ENCODE data around the gene POM121. TPM values are rescaled to one million over a fixed set of nuclear protein-coding genes. Genes with fewer than 3 reads are reported as not detected.
"Not testable (repeated sequence)": the region's sequence is repeated elsewhere in the genome, so short reads cannot be mapped to it uniquely, and the experiment has no call there.

The POM121 gene
- total RNA-seq, 1 experiment from 2014 or later = 79.0 TPM

GRCh38 chr7:72925546-72926120 lies 738 bp downstream of the POM121 start:
- H3K4me3 Mint-ChIP-seq = peak overlapping the region; percentile 99
- H3K27ac Mint-ChIP-seq = peak overlapping the region; percentile 85 to 98 (median 95); a peak in 5 of 7 replicates
- no peak overlapping the region for H2BK12ac ChIP-seq (ENCODE audit: insufficient read length, low read depth, low read length)
- no peak overlapping the region for H3K56ac ChIP-seq (ENCODE audit: insufficient read length, low read depth, low read length)
- H3K4ac ChIP-seq (ENCODE audit: low read depth, low read length) = no peak overlapping the region
- no peak overlapping the region for H2BK15ac ChIP-seq (ENCODE audit: low read depth, low read length)
- H3K18ac ChIP-seq (ENCODE audit: insufficient read length, low read depth, low read length) = no peak overlapping the region
- no peaks in the 10 kb centered on the region; the same call in 1 of the 2 replicates for H3K79me2 ChIP-seq (ENCODE audit: insufficient read depth, low read length)
- DNase-seq = no peak
- peaks cover 3% of the 10 kb centered on the region for H3K23me2 ChIP-seq (ENCODE audit: insufficient read length, low read depth, low read length, poor library complexity, severe bottlenecking)
- peak overlapping the region; percentile 91 for H3K9ac ChIP-seq (ENCODE audit: extremely low read depth, insufficient read length, low read length)
- WGBS (ENCODE audit: extremely low coverage, insufficient read length, low lambda C conversion rate) = no CpG with 5 or more reads among the region's 35 CpGs
- H4K8ac ChIP-seq (replicated peaks; ENCODE audit: insufficient read length, low read depth, low read length) = no peak overlapping the region
- H3K23ac ChIP-seq (ENCODE audit: insufficient read length, low read depth, low read length) = no peak overlapping the region
- no peak overlapping the region for H2BK5ac ChIP-seq (ENCODE audit: insufficient read length, low read length)
- H3T11ph ChIP-seq (ENCODE audit: low read length) = no peak overlapping the region
- H3K9me3 ChIP-seq (ENCODE audit: control insufficient read depth, low read depth, low read length) = no peaks in the 10 kb centered on the region
- H4K5ac ChIP-seq (ENCODE audit: insufficient read length, low read depth, low read length) = no peak overlapping the region
- H4K20me1 ChIP-seq (ENCODE audit: control insufficient read depth, insufficient read depth, insufficient read length) = no peaks in the 10 kb centered on the region
- H3K27ac ChIP-seq (ENCODE audit: insufficient read length, low read depth, low read length) = no peak overlapping the region
- H3K4me1 ChIP-seq (ENCODE audit: insufficient read depth, low read length) = peaks cover 3% of the 10 kb centered on the region; the same call in 1 of the 2 replicates
- peak overlapping the region; percentile 77 for H3K4me2 ChIP-seq (ENCODE audit: insufficient read depth, insufficient read length, low read length)
- peaks cover 27 to 48% (median 44%) of the 10 kb centered on the region in 3 experiments; a peak in 6 of 7 replicates for H3K36me3 Mint-ChIP-seq (ENCODE audit: insufficient read depth in 1 of 3, low read depth in 3 of 3)
- no peak for TF ChIP-seq CTCF (conservative IDR thresholded peaks at IDR 0.05)
- H2AFZ ChIP-seq (ENCODE audit: low read length) = no peak overlapping the region
- no peak overlapping the region for H2BK120ac ChIP-seq (ENCODE audit: low read depth, low read length, poor library complexity, severe bottlenecking)
- no peaks in the 10 kb centered on the region; a peak in 1 of 5 replicates for H3K9me3 Mint-ChIP-seq
- H4K91ac ChIP-seq (ENCODE audit: insufficient read length, low read depth, low read length) = no peak overlapping the region
- H3K4me1 Mint-ChIP-seq = peaks cover 7 to 11% of the 10 kb centered on the region in 2 experiments; a peak in 3 of 4 replicates
- no peaks in the 10 kb centered on the region for H3K27me3 ChIP-seq (ENCODE audit: insufficient read depth, low read length)
- no peaks in the 10 kb centered on the region for H3K79me1 ChIP-seq (ENCODE audit: insufficient read depth, low read depth, low read length, poor library complexity, severe bottlenecking)
- H3K27me3 Mint-ChIP-seq (ENCODE audit: low read depth) = no peaks in the 10 kb centered on the region
- no peak overlapping the region for H2AK5ac ChIP-seq (ENCODE audit: insufficient read length, low read length)
- no peak overlapping the region for H2BK20ac ChIP-seq (ENCODE audit: low read depth, low read length, poor library complexity, severe bottlenecking)
- H3K14ac ChIP-seq (ENCODE audit: insufficient read depth, low read length) = peak overlapping the region; percentile 91

GRCh38 chr7:72927791-72928190 lies 2.9 kb downstream of the POM121 start:
- WGBS (ENCODE audit: extremely low coverage, insufficient read length, low lambda C conversion rate) = no CpG with 5 or more reads among the region's 6 CpGs
- H3K79me2 ChIP-seq (ENCODE audit: insufficient read depth, low read length); H3T11ph ChIP-seq (ENCODE audit: low read length); H4K8ac ChIP-seq (replicated peaks; ENCODE audit: insufficient read length, low read depth, low read length); H2AFZ ChIP-seq (ENCODE audit: low read length); H3K9me3 Mint-ChIP-seq; H3K27me3 Mint-ChIP-seq (ENCODE audit: low read depth); H4K91ac ChIP-seq (ENCODE audit: insufficient read length, low read depth, low read length); H3K23me2 ChIP-seq (ENCODE audit: insufficient read length, low read depth, low read length, poor library complexity, severe bottlenecking); H3K4ac ChIP-seq (ENCODE audit: low read depth, low read length); H2BK15ac ChIP-seq (ENCODE audit: low read depth, low read length); H3K4me1 ChIP-seq (ENCODE audit: insufficient read depth, low read length); H3K18ac ChIP-seq (ENCODE audit: insufficient read length, low read depth, low read length); H2AK5ac ChIP-seq (ENCODE audit: insufficient read length, low read length); H3K4me3 Mint-ChIP-seq; H3K79me1 ChIP-seq (ENCODE audit: insufficient read depth, low read depth, low read length, poor library complexity, severe bottlenecking); H4K5ac ChIP-seq (ENCODE audit: insufficient read length, low read depth, low read length); H2BK20ac ChIP-seq (ENCODE audit: low read depth, low read length, poor library complexity, severe bottlenecking); H3K56ac ChIP-seq (ENCODE audit: insufficient read length, low read depth, low read length); H4K20me1 ChIP-seq (ENCODE audit: control insufficient read depth, insufficient read depth, insufficient read length); H3K14ac ChIP-seq (ENCODE audit: insufficient read depth, low read length); H3K9ac ChIP-seq (ENCODE audit: extremely low read depth, insufficient read length, low read length); DNase-seq; H2BK120ac ChIP-seq (ENCODE audit: low read depth, low read length, poor library complexity, severe bottlenecking); H2BK5ac ChIP-seq (ENCODE audit: insufficient read length, low read length); H2BK12ac ChIP-seq (ENCODE audit: insufficient read length, low read depth, low read length); H3K27me3 ChIP-seq (ENCODE audit: insufficient read depth, low read length); H3K9me3 ChIP-seq (ENCODE audit: control insufficient read depth, low read depth, low read length); H3K27ac Mint-ChIP-seq; H3K23ac ChIP-seq (ENCODE audit: insufficient read length, low read depth, low read length); H3K4me2 ChIP-seq (ENCODE audit: insufficient read depth, insufficient read length, low read length); H3K27ac ChIP-seq (ENCODE audit: insufficient read length, low read depth, low read length): not testable (repeated sequence)
- Mint-ChIP-seq H3K4me1 (peaks cover 7 to 11% of the 10 kb centered on the region in 2 experiments; a peak in 3 of 4 replicates), H3K36me3 (ENCODE audit: insufficient read depth in 1 of 3, low read depth in 3 of 3) (peaks cover 32 to 56% (median 50%) of the 10 kb centered on the region in 3 experiments; a peak in 6 of 7 replicates)
